Measurements from ENCODE around the gene B3GLCT.

DNA sequence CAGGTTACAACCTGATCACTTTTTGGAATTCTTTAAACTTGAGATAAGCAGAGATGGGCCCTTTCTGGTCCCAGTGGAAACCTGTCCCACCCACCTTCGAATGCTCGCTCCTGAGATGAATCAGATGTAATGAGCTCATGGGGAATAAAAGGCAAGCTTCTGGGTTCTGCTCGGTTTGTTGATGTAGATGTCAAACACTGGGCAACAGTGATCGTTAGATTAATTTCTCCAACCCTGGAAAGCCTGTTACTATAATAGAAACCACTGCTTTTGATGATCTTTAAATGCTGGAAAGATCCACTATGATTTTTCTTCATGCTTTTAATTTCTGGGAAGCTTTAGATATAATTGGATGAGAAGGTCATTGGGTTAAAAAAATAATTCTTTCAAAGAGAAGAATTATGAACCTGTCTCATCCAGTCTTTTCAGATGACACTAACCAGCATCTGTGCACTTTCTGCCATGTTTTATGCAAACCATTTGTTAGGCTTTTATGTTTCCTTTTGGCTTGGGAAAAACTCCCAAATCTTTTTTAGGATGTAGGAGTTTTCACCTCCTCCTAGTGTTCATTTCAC is 49.3 kb downstream of the B3GLCT start:
- no peak for TF ChIP-seq EZH2 (IDR thresholded peaks at IDR 0.05; ENCODE audit: insufficient read depth, low read length)
- TF ChIP-seq, protein P1, sequence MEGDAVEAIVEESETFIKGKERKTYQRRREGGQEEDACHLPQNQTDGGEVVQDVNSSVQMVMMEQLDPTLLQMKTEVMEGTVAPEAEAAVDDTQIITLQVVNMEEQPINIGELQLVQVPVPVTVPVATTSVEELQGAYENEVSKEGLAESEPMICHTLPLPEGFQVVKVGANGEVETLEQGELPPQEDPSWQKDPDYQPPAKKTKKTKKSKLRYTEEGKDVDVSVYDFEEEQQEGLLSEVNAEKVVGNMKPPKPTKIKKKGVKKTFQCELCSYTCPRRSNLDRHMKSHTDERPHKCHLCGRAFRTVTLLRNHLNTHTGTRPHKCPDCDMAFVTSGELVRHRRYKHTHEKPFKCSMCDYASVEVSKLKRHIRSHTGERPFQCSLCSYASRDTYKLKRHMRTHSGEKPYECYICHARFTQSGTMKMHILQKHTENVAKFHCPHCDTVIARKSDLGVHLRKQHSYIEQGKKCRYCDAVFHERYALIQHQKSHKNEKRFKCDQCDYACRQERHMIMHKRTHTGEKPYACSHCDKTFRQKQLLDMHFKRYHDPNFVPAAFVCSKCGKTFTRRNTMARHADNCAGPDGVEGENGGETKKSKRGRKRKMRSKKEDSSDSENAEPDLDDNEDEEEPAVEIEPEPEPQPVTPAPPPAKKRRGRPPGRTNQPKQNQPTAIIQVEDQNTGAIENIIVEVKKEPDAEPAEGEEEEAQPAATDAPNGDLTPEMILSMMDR (IDR thresholded peaks at IDR 0.05; ENCODE audit: insufficient read depth, low read depth, low read length) = no peak

Measured in astrocyte (in vitro differentiated cells and primary cell).